ENCODE data around the gene MYO18A. TPM values are rescaled to one million over a fixed set of nuclear protein-coding genes. Genes with fewer than 3 reads are reported as not detected.
A peak's percentile ranks its signal among the peaks of the same experiment; 100 is the strongest.

Gene MYO18A
- polyA plus RNA-seq, 3 donors from 2014 or later: 1.5 to 32.5 (median 5.2) TPM

- H3K9me3 Mint-ChIP-seq: no peaks in the 10 kb centered on the region
- no peak for DNase-seq
- no peak overlapping the region for H3K4me3 Mint-ChIP-seq
- H3K4me1 Mint-ChIP-seq: peaks cover 15 to 22% of the 10 kb centered on the region in 2 donors
- H3K36me3 Mint-ChIP-seq: peaks cover 0 to 4% (median 4%) of the 10 kb centered on the region in 3 donors
- no peak overlapping the region for H3K27ac Mint-ChIP-seq
- peaks cover 0 to 2% (median 0%) of the 10 kb centered on the region in 3 donors for H3K27me3 Mint-ChIP-seq (ENCODE audit: low read depth in 3 of 3)
These were observed 50.5 kb downstream of the MYO18A start for GRCh38 chr17:29129731-29130130.

- no peak overlapping the region for H3K4me3 Mint-ChIP-seq
- peaks cover 15 to 22% of the 10 kb centered on the region in 2 donors for H3K4me1 Mint-ChIP-seq
- peaks cover 0 to 2% (median 0%) of the 10 kb centered on the region in 3 donors for H3K27me3 Mint-ChIP-seq (ENCODE audit: low read depth in 3 of 3)
- H3K9me3 Mint-ChIP-seq: no peaks in the 10 kb centered on the region
- no peak for DNase-seq
- no peak overlapping the region for H3K27ac Mint-ChIP-seq
- peaks cover 0 to 4% (median 4%) of the 10 kb centered on the region in 3 donors for H3K36me3 Mint-ChIP-seq
These were observed 52.4 kb downstream of the MYO18A start for GRCh38 chr17:29127840-29128239.

- no peak overlapping the region for H3K4me3 Mint-ChIP-seq
- H3K9me3 Mint-ChIP-seq: no peaks in the 10 kb centered on the region
- DNase-seq: no peak
- peaks cover 6 to 10% of the 10 kb centered on the region in 2 donors for H3K4me1 Mint-ChIP-seq
- peaks cover 0 to 2% (median 0%) of the 10 kb centered on the region in 3 donors for H3K27me3 Mint-ChIP-seq (ENCODE audit: low read depth in 3 of 3)
- H3K36me3 Mint-ChIP-seq: peaks cover 0 to 8% (median 4%) of the 10 kb centered on the region in 3 donors
- peak overlapping the region in 1 of 6 donors; percentile 40 for H3K27ac Mint-ChIP-seq
These were observed 53.8 kb downstream of the MYO18A start for GRCh38 chr17:29126268-29126930.

- no peak overlapping the region for H3K4me3 Mint-ChIP-seq
- H3K27me3 Mint-ChIP-seq (ENCODE audit: low read depth in 3 of 3): peaks cover 0 to 2% (median 0%) of the 10 kb centered on the region in 3 donors
- H3K27ac Mint-ChIP-seq: no peak overlapping the region
- DNase-seq: no peak
- H3K4me1 Mint-ChIP-seq: peaks cover 1 to 6% of the 10 kb centered on the region in 2 donors
- H3K36me3 Mint-ChIP-seq: peaks cover 0 to 10% (median 4%) of the 10 kb centered on the region in 3 donors
- H3K9me3 Mint-ChIP-seq: no peaks in the 10 kb centered on the region
These were observed 54.5 kb downstream of the MYO18A start for GRCh38 chr17:29125651-29126050.

- Mint-ChIP-seq H3K27me3 (ENCODE audit: low read depth in 3 of 3) (peaks cover 0 to 2% (median 0%) of the 10 kb centered on the region in 3 donors), H3K4me3 (no peak overlapping the region), H3K27ac (peak overlapping the region in 1 of 6 donors; percentile 9), H3K9me3 (no peaks in the 10 kb centered on the region), H3K36me3 (peaks cover 0 to 18% (median 4%) of the 10 kb centered on the region in 3 donors), H3K4me1 (peaks cover 0 to 6% of the 10 kb centered on the region in 2 donors)
- no peak for DNase-seq
These were observed 55.3 kb downstream of the MYO18A start for GRCh38 chr17:29124925-29125273.

- Mint-ChIP-seq H3K9me3 (no peaks in the 10 kb centered on the region), H3K4me1 (peaks cover 0 to 6% of the 10 kb centered on the region in 2 donors), H3K4me3 (no peak overlapping the region), H3K27ac (no peak overlapping the region), H3K27me3 (ENCODE audit: low read depth in 3 of 3) (no peaks in the 10 kb centered on the region), H3K36me3 (peaks cover 0 to 18% (median 4%) of the 10 kb centered on the region in 3 donors)
- peak; percentile 13 to 44 (median 32) for DNase-seq
These were observed 55.9 kb downstream of the MYO18A start for GRCh38 chr17:29124135-29124924.

- Mint-ChIP-seq H3K4me3 (no peak overlapping the region), H3K27me3 (ENCODE audit: low read depth in 3 of 3) (no peaks in the 10 kb centered on the region), H3K36me3 (peaks cover 0 to 19% (median 5%) of the 10 kb centered on the region in 3 donors), H3K27ac (no peak overlapping the region), H3K9me3 (no peaks in the 10 kb centered on the region), H3K4me1 (no peaks in the 10 kb centered on the region)
- DNase-seq: no peak
These were observed 57.1 kb downstream of the MYO18A start for GRCh38 chr17:29123111-29123510.

- no peak overlapping the region for H3K4me3 Mint-ChIP-seq
- H3K27ac Mint-ChIP-seq: no peak overlapping the region
- no peaks in the 10 kb centered on the region for H3K27me3 Mint-ChIP-seq (ENCODE audit: low read depth in 3 of 3)
- H3K4me1 Mint-ChIP-seq: peaks cover 0 to 5% of the 10 kb centered on the region in 2 donors
- no peak for DNase-seq
- peaks cover 0 to 19% (median 5%) of the 10 kb centered on the region in 3 donors for H3K36me3 Mint-ChIP-seq
- no peaks in the 10 kb centered on the region for H3K9me3 Mint-ChIP-seq
These were observed 58.8 kb downstream of the MYO18A start for GRCh38 chr17:29121442-29121841.

- Mint-ChIP-seq H3K27me3 (ENCODE audit: low read depth in 3 of 3) (no peaks in the 10 kb centered on the region), H3K36me3 (peaks cover 0 to 19% (median 5%) of the 10 kb centered on the region in 3 donors), H3K27ac (no peak overlapping the region), H3K4me1 (peaks cover 5 to 8% of the 10 kb centered on the region in 2 donors), H3K9me3 (no peaks in the 10 kb centered on the region), H3K4me3 (no peak overlapping the region)
- no peak for DNase-seq
These were observed 59.8 kb downstream of the MYO18A start for GRCh38 chr17:29120433-29120832.

- peaks cover 2 to 21% (median 6%) of the 10 kb centered on the region in 3 donors for H3K36me3 Mint-ChIP-seq
- no peaks in the 10 kb centered on the region for H3K27me3 Mint-ChIP-seq (ENCODE audit: low read depth in 3 of 3)
- DNase-seq: no peak
- no peaks in the 10 kb centered on the region for H3K9me3 Mint-ChIP-seq
- H3K4me1 Mint-ChIP-seq: peaks cover 5 to 8% of the 10 kb centered on the region in 2 donors
- H3K27ac Mint-ChIP-seq: peak overlapping the region in 1 of 6 donors; percentile 7
- no peak overlapping the region for H3K4me3 Mint-ChIP-seq
These were observed 60.9 kb downstream of the MYO18A start for GRCh38 chr17:29119265-29119664.

GRCh38 chr17:29116804-29117753 lies 63.1 kb downstream of the MYO18A start:
- peaks cover 5 to 8% of the 10 kb centered on the region in 2 donors for H3K4me1 Mint-ChIP-seq
- peak overlapping the region in 1 of 5 donors; percentile 10 for H3K4me3 Mint-ChIP-seq
- H3K9me3 Mint-ChIP-seq: no peaks in the 10 kb centered on the region
- H3K27ac Mint-ChIP-seq: no peak overlapping the region
- peaks cover 5 to 25% (median 10%) of the 10 kb centered on the region in 3 donors for H3K36me3 Mint-ChIP-seq
- H3K27me3 Mint-ChIP-seq (ENCODE audit: low read depth in 3 of 3): no peaks in the 10 kb centered on the region
- DNase-seq: peak; percentile 61 to 71 (median 63)

- Mint-ChIP-seq H3K36me3 (peaks cover 5 to 24% (median 10%) of the 10 kb centered on the region in 3 donors), H3K4me1 (peaks cover 5 to 8% of the 10 kb centered on the region in 2 donors), H3K4me3 (no peak overlapping the region), H3K27me3 (ENCODE audit: low read depth in 3 of 3) (no peaks in the 10 kb centered on the region), H3K27ac (peak overlapping the region in 2 of 6 donors; percentile 34 to 56), H3K9me3 (no peaks in the 10 kb centered on the region)
- peak in 1 of 3 donors; percentile 23 for DNase-seq
These were observed 64.0 kb downstream of the MYO18A start for GRCh38 chr17:29115961-29116803.
